Coronary artery (tissue), 2 donors: Measurements from ENCODE around the gene LTBP3.

ENCODE experiments used
- DNase-seq: peaks from one replicate; pipeline ENCODE4 v3.0.0-alpha.2; 2017; ENCODE audit warnings: low spot score
- H3K27ac ChIP-seq, 2 donors: fragments of 200-600 bp; sonication (generic); one replicate each; pipeline ENCODE4 v1.5.1; 2016 to 2019
- H3K4me3 ChIP-seq: fragments of 200-600 bp; sonication (generic); 2 replicates; pipeline ENCODE4 v1.5.1; 2016; ENCODE audit warnings: mild to moderate bottlenecking, moderate library complexity
- TF ChIP-seq, protein P1 (sequence below): fragments of 200-600 bp; sonication (generic); IDR thresholded peaks from one replicate; pipeline ENCODE4 v1.5.1; 2019; ENCODE audit warnings: antibody characterized with exemption

Gene LTBP3

DNA sequence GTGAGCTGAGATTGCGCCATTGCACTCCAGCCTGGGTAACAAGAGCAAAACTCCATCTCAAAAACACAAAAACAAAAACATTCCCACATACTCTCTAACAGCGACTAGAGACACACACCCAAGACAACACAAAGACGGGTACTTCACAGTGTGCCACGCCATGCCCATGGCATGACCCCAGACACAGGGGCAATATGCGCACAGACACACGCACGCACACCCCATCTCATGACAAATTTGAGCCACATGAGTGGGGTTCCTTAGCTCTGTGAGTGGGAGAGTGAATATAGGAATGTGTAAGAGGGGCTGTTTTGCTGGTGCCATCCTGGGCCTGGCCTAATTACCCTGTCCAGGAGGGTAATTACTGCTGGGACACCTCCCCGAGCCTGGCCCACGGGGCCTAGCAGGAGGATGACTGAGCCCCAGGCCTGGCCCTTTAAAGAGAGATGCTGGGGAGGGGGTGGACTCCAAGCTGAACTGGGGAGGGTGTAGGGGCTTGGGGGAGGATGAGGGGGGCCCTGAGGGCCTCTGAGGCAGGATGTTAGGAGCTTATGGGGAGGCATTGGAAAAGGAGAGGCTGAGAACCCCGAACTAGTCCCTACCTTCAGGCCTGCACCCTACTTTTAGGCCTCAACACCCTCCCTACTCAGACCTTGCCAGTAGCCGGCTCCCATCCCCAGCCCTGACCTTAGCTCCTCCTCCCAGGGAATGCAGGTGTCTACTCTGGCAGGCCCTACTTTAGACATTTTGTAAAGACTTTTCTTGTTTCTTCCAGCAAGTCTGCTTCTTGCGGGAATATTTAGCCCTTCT lies 1.5 kb downstream of the LTBP3 start:
- DNase-seq: peak; percentile 74
- H3K27ac ChIP-seq: peak overlapping the region; percentile 97 to 99
- TF ChIP-seq, protein P1, sequence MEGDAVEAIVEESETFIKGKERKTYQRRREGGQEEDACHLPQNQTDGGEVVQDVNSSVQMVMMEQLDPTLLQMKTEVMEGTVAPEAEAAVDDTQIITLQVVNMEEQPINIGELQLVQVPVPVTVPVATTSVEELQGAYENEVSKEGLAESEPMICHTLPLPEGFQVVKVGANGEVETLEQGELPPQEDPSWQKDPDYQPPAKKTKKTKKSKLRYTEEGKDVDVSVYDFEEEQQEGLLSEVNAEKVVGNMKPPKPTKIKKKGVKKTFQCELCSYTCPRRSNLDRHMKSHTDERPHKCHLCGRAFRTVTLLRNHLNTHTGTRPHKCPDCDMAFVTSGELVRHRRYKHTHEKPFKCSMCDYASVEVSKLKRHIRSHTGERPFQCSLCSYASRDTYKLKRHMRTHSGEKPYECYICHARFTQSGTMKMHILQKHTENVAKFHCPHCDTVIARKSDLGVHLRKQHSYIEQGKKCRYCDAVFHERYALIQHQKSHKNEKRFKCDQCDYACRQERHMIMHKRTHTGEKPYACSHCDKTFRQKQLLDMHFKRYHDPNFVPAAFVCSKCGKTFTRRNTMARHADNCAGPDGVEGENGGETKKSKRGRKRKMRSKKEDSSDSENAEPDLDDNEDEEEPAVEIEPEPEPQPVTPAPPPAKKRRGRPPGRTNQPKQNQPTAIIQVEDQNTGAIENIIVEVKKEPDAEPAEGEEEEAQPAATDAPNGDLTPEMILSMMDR: no peak

DNA sequence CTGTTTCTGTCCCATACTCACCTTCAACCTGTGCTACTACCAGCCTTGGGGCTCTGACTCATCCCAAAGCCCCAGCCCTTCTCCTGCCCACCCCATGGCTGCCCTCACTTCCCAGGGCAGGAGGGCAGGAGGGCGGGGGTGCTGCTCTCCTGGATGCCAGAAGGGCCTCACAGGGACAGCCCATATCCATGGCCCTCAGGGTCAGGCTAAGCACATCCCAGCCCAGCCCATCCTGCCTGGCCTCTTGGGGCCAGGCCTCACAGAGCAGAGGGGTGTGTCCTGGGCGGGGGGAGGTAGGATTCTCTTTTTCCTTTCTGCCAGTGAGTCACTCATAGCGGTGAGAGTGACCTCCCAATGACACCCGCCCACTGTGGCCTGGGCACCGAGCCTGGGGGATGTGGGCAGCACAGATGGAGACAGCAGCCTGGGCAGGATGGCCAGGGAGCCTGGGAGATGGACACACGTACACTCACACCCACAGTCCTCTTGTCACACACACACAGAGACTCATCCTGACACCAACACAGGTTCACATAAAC lies 2.4 kb downstream of the LTBP3 start:
- DNase-seq: peak; percentile 87
- TF ChIP-seq, protein P1: no peak
- Histone ChIP-seq H3K27ac (peak overlapping the region; percentile 97 to 99), H3K4me3 (peak overlapping the region; percentile 82)

More for the DNA sequence above, 1.5 kb downstream of the LTBP3 start:
- H3K4me3 ChIP-seq: peak overlapping the region; percentile 82

DNA sequence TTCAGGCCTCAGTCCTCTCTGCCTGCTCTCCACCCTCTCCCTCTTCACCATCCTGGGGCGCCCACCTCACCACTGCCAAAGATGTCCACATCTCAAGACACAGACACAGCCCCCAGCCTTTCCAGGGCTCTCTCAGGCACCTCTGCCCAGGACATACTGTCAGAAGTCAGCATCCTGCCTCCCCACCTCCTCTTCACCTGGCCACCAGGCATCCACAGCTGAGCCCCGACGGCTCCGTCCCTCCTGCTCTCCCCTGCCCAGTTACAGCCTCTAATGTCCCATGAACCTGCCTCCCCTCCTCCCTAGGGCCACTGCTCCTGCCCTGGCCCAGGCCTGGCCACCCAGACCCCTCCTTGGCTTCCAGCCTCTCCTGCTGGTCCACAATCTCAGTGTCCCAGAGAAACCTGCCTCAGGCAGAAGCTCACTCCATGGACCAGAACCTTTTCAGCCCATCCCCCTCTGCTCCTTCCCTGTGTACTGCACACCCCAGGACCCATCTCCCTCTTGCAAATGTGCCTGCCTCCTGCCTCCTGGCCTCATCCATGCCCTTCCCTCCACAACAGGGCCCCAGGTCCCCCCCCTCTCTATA lies 3.2 kb downstream of the LTBP3 start:
- TF ChIP-seq, protein P1: no peak
- no peak for DNase-seq
- Histone ChIP-seq H3K4me3 (no peak overlapping the region), H3K27ac (peak overlapping the region; percentile 97 to 99)

DNA sequence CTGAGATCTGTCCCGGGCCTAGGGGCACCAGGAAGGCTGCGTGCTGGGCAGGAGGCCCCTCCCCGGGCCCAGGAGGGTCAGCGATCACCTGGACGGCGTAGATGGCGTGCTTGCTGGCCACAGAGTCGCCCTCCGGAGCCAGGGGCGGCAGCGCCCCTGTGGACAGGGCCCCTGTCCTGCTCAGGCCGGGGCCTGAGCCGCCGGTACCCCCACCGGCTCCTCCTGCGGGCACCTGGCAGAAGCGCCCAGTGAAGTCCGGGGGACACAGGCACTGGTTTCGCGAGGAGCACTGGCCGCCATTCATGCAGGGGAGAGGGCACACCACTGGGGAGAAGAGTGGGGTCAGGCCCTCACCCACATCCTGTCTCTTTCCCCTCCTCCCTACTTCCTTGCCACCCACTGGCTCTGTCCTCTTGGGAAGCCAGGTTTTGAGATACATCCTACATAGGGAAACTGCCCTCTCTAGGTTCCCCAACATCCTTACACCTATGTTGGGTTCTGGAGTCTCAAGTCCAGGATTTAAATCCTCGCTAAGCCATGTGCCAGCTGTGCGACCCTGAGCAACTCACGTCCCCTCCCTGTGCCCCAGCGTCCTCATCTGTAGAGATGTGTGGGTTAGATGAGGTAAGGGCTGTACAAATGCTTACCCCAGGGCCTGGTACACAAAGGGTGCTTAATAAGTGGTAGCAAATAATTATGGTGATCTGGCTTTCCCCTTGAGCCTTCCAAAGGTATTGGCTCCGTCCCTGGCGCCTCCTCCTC lies 3.9 kb downstream of the LTBP3 start:
- Histone ChIP-seq H3K27ac (peak overlapping the region in 1 of 2 donors; percentile 99), H3K4me3 (no peak overlapping the region)
- TF ChIP-seq, protein P1: no peak
- DNase-seq: no peak

DNA sequence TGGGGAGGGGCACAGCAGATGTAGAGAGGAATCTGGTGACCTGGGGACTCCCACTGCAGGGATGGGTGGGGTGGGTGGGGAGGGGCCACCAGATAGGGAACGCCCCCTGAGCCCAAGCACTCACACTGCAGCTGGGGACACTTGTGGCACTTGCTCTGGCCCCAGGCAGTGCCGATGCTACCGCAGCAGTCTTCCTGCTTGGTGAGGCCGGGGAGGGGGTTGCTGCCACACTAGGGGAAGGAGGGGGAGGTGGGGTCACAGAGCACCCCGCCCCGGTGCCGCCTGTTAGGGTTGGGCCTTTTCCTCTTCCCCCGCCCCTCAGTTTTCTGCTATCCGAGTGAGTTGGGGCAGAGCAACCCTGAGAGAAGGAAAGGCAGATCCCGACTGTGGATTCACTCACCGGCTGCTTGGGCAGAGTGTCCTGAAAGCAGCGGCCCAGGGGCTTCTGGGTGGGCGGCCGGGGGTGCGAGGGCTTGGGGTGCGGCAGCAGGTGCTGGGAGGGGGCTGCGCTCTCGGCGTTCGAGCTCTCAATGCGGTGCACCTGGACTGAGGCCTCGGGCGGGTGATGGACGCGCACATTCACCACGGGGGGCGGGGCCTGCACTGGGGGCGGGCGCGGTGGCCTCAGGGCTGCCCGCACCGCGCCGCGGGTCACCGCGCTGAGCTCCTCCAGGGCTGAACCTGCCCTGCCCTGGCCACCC lies 4.7 kb downstream of the LTBP3 start:
- DNase-seq: no peak
- H3K4me3 ChIP-seq: no peak overlapping the region
- TF ChIP-seq, protein P1: no peak
- peak overlapping the region in 1 of 2 donors; percentile 99 for H3K27ac ChIP-seq

DNA sequence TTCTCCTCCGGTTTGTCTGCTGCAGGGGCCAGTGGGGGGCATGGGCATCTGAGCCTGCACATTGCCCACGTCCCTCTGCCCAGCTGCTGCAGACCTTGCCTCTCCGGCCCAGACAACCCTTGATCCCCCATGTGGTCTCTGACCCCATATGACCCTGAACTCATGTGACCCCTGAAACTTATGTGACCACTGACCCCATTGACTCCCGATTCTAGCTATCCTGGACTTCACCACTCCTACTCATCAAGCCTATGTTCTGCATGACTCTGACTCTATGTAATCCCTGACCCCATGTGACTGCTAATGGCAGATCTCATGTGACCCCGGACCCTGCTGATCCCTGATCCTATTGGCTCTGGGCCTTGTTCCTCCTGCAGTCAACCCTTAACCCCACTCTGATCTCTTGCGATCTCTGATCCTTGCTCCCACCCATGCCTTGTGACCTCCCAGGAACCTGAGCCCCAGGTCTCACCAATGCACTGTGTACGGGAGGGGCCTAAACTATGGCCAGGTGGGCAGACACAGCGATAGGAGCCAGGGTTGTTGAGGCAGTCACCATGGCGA lies 5.7 kb downstream of the LTBP3 start:
- DNase-seq: no peak
- H3K27ac ChIP-seq: peak overlapping the region in 1 of 2 donors; percentile 13
- H3K4me3 ChIP-seq: no peak overlapping the region
- TF ChIP-seq, protein P1: no peak
